GM21825 (cell line): ENCODE results near the gene ZG16.

ENCODE experiments used
- ATAC-seq: cut with Tn5 transposase; IDR thresholded peaks from one replicate; pipeline ENCODE4 v1.9.1; 2021; ENCODE audit warnings: mild to moderate bottlenecking, moderate library complexity; ENCODE audit not compliant: unreplicated experiment

ZG16 gene

GRCh38 chr16:29820271-29820701 lies 42.2 kb downstream of the ZG16 start, which contains the start of gene MVP:
MVP (plus strand) TSS chr16:29820462; CDS start chr16:29830550, 10,088 bp downstream.
- no peak for ATAC-seq

GRCh38 chr16:29820730-29821642 lies 42.9 kb downstream of the ZG16 start:
- no peak for ATAC-seq

DNA sequence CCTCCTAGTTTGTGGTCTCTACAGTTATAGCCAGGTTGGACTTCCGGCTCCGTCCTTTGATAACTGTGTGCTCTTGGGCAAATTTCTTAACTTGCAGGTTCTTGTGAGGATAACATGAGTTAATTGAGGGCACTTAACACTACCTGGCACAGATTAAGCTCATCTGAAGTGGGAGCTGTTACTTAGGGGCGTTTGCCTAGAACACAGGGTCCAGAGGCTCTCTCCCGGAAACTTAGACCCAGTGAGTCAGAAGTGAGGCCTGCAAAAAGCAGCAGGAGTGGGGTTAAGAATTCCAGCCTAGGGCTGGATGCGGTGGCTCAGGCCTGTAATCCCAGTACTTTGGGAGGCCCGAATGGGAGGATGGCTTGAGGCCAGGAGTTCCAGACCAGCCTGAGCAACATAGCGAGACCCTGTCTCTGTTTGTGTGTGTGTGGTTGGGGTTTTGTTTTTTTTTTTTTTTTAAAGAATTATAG lies 43.6 kb downstream of the ZG16 start:
- ATAC-seq = no peak

DNA sequence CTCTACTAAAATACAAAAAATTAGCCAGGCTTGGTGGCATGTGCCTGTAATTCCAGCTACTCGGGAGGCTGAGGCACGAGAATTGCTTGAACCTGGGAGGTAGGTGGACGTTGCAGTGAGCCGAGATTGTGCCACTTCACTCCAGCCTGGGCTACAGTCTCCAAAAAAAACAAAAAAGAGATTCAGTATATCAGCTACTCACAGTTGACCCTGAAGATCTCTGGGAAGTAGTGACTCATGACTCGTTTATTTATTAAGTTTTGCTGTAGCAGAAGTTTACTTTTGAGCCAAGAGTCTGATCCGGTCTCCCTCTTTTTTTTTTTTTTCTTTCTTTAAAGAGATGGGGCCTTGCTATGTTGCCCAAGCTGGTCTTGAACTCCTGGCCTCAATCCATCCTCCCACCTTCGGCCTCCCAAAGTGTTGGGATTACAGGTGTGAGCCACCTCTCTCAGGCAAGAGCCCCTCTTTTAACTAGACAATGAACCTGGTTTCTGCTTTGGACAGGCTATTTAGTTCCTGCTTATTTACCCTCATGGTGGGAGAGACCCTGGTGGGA lies 46.6 kb downstream of the ZG16 start:
- no peak for ATAC-seq

GRCh38 chr16:29825145-29826044 lies 47.3 kb downstream of the ZG16 start:
- no peak for ATAC-seq

DNA sequence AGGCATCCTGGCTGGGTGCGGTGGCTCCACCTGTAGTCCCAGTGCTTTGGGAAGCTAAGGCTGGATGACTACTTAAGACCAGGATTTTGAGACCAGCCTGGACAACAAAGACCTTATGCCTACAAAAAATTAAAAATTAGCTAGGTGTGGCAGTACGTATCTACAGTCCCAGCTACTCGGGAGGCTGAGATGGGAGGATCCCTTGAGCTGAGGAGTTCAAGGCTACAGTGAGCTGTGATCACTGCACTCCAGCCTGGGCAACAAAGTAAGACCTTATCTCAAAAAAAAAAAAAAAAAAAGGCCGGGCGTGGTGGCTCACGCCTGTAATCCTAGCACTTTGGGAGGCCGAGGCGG lies 48.3 kb downstream of the ZG16 start:
- ATAC-seq = no peak

DNA sequence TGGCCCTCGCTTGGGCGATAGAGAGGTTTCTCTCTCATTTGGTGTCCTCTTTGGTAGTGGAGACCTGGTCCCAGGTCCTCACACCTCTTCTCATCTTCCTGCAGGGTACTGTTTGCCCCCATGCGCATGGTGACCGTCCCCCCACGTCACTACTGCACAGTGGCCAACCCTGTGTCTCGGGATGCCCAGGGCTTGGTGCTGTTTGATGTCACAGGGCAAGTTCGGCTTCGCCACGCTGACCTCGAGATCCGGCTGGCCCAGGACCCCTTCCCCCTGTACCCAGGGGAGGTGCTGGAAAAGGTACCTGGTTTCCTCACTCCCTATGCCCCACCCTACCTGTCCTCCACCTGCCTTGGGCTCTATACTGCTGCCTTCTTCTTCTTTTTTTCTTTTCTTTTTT lies 52.7 kb downstream of the ZG16 start:
- ATAC-seq = no peak

DNA sequence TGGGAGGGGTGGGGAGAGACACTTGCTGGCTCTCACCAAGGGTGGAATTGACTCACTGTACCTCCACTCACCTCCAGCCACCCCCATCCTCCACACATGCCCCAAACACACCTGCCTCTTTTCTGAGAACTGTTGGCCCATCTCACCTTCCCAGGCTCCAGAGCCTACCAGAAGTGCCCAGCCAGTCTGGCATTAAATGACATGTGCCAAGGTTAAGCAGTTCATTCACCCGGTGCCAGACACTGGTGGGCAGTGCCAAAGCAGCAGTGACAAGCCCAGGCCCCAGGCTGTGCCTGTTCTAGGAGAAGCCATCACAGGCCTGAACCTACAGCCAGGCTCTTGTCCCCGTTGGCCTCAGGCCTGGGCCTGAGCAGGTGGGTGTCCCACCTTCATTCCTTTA lies 53.4 kb downstream of the ZG16 start:
- no peak for ATAC-seq
